ENCODE results near the gene TMEM164. TPM values are rescaled to one million over a fixed set of nuclear protein-coding genes. Genes with fewer than 3 reads are reported as not detected.

TMEM164 gene
- total RNA-seq, 1 experiment from 2014 or later = 26.2 TPM

- CTCF ChIA-PET = no interaction called here
- intact Hi-C loops (cut with micrococcal nuclease; ENCODE audit: unreplicated experiment) = loop anchor here (5.0 kb wide), 1 partner anchor 93 kb away; no protein-coding TSS in a partner anchor
Observed at GRCh38 chrX:110004731-110005369, 1.9 kb downstream of the TMEM164 start.

GRCh38 chrX:110006161-110006560 lies 3.2 kb downstream of the TMEM164 start:
- Mint-ChIP-seq H3K9me3 (ENCODE audit: unreplicated experiment) (no peaks in the 10 kb centered on the region), H3K36me3 (ENCODE audit: insufficient read depth, unreplicated experiment) (no peaks in the 10 kb centered on the region), H3K4me3 (ENCODE audit: unreplicated experiment) (no peak overlapping the region), H3K4me1 (ENCODE audit: low read depth, unreplicated experiment) (no peaks in the 10 kb centered on the region), H3K27ac (ENCODE audit: unreplicated experiment) (no peak overlapping the region), H3K27me3 (ENCODE audit: insufficient read depth, unreplicated experiment) (no peaks in the 10 kb centered on the region)
- H3K4me1 ChIP-seq = no peaks in the 10 kb centered on the region
- no peaks in the 10 kb centered on the region for H3K36me3 ChIP-seq (ENCODE audit: control insufficient read depth, insufficient read depth, low read length)
- intact Hi-C loops (cut with micrococcal nuclease; ENCODE audit: unreplicated experiment) = no loop called here
- POLR2A ChIA-PET = no interaction called here
- CTCF ChIA-PET = interaction anchor here (0.7 kb wide), 1 partner anchor 115 kb away, joined by 3 read pairs; no protein-coding TSS in a partner anchor
- BruUV-seq (replicated peaks) = no TSS peak
- no peaks in the 10 kb centered on the region for H3K27me3 ChIP-seq (replicated peaks; ENCODE audit: control insufficient read depth, insufficient read depth, low read length)
- no peak for DNase-seq
- H3K9me3 ChIP-seq = no peaks in the 10 kb centered on the region
- H3K4me3 ChIP-seq (ENCODE audit: low read depth, low read length) = no peak overlapping the region
- TF ChIP-seq CTCF (IDR thresholded peaks at IDR 0.05; ENCODE audit: insufficient read depth in 1 of 2, low read depth in 1 of 2, low read length in 1 of 2, severe bottlenecking in 1 of 2, unreplicated experiment in 1 of 2) = no peak

More at GRCh38 chrX:110004731-110005369, 1.9 kb downstream of the TMEM164 start:
- no peaks in the 10 kb centered on the region for H3K9me3 Mint-ChIP-seq (ENCODE audit: unreplicated experiment)
- DNase-seq = no peak
- no peaks in the 10 kb centered on the region for H3K4me1 ChIP-seq
- no peaks in the 10 kb centered on the region for H3K9me3 ChIP-seq
- no peak overlapping the region for H3K27ac Mint-ChIP-seq (ENCODE audit: unreplicated experiment)
- TF ChIP-seq CTCF (IDR thresholded peaks at IDR 0.05; ENCODE audit: insufficient read depth in 1 of 2, low read depth in 1 of 2, low read length in 1 of 2, severe bottlenecking in 1 of 2, unreplicated experiment in 1 of 2) = no peak
- BruUV-seq (replicated peaks) = TSS peak; percentile 21
- POLR2A ChIA-PET = no interaction called here
- H3K27me3 ChIP-seq (replicated peaks; ENCODE audit: control insufficient read depth, insufficient read depth, low read length) = no peaks in the 10 kb centered on the region
- no peaks in the 10 kb centered on the region for H3K27me3 Mint-ChIP-seq (ENCODE audit: insufficient read depth, unreplicated experiment)
- H3K4me3 ChIP-seq (ENCODE audit: low read depth, low read length) = no peak overlapping the region
- no peaks in the 10 kb centered on the region for H3K36me3 ChIP-seq (ENCODE audit: control insufficient read depth, insufficient read depth, low read length)
- H3K4me1 Mint-ChIP-seq (ENCODE audit: low read depth, unreplicated experiment) = no peaks in the 10 kb centered on the region
- no peaks in the 10 kb centered on the region for H3K36me3 Mint-ChIP-seq (ENCODE audit: insufficient read depth, unreplicated experiment)
- H3K4me3 Mint-ChIP-seq (ENCODE audit: unreplicated experiment) = peak overlapping the region; percentile 3

GRCh38 chrX:110006821-110007375 lies 4.0 kb downstream of the TMEM164 start:
- Histone ChIP-seq H3K36me3 (ENCODE audit: control insufficient read depth, insufficient read depth, low read length) (no peaks in the 10 kb centered on the region), H3K4me1 (no peaks in the 10 kb centered on the region), H3K9me3 (no peaks in the 10 kb centered on the region), H3K4me3 (ENCODE audit: low read depth, low read length) (no peak overlapping the region), H3K27me3 (replicated peaks; ENCODE audit: control insufficient read depth, insufficient read depth, low read length) (no peaks in the 10 kb centered on the region)
- H3K27me3 Mint-ChIP-seq (ENCODE audit: insufficient read depth, unreplicated experiment) = no peaks in the 10 kb centered on the region
- ChIA-PET POLR2A (no interaction called here), CTCF (no interaction called here)
- H3K36me3 Mint-ChIP-seq (ENCODE audit: insufficient read depth, unreplicated experiment) = no peaks in the 10 kb centered on the region
- intact Hi-C loops (cut with micrococcal nuclease; ENCODE audit: unreplicated experiment) = no loop called here
- H3K27ac Mint-ChIP-seq (ENCODE audit: unreplicated experiment) = no peak overlapping the region
- H3K4me3 Mint-ChIP-seq (ENCODE audit: unreplicated experiment) = no peak overlapping the region
- DNase-seq = no peak
- BruUV-seq (replicated peaks) = no TSS peak
- H3K9me3 Mint-ChIP-seq (ENCODE audit: unreplicated experiment) = no peaks in the 10 kb centered on the region
- H3K4me1 Mint-ChIP-seq (ENCODE audit: low read depth, unreplicated experiment) = no peaks in the 10 kb centered on the region
- TF ChIP-seq CTCF (IDR thresholded peaks at IDR 0.05; ENCODE audit: insufficient read depth in 1 of 2, low read depth in 1 of 2, low read length in 1 of 2, severe bottlenecking in 1 of 2, unreplicated experiment in 1 of 2) = no peak
